Liver (tissue), 9 donors: ENCODE results near the gene COL21A1. TPM values are rescaled to one million over a fixed set of nuclear protein-coding genes. Genes with fewer than 3 reads are reported as not detected.

ENCODE experiments used
- DNase-seq: peaks from one replicate; pipeline ENCODE4 v3.0.0-alpha.2; 2017; ENCODE audit warnings: low spot score
- H3K27ac ChIP-seq, 2 donors: one replicate each; pipeline ENCODE4 v1.7.0; 2013; ENCODE audit warnings: inconsistent platforms in 2 of 2, low read length in 2 of 2, control low read depth in 1 of 2, low read depth in 1 of 2, mild to moderate bottlenecking in 1 of 2
- H3K27me3 ChIP-seq, 4 donors: one replicate each; pipeline versions ENCODE4 v1.6.1 to v1.7.0; 2013; ENCODE audit warnings: low read length in 3 of 4, inconsistent platforms in 1 of 4, mild to moderate bottlenecking in 1 of 4, moderate library complexity in 1 of 4; ENCODE audit not compliant: control insufficient read depth in 4 of 4, insufficient read depth in 4 of 4
- H3K36me3 ChIP-seq, 4 donors: one replicate each; pipeline versions ENCODE4 v1.6.1 to v1.7.0; 2013; ENCODE audit warnings: low read length in 3 of 4, mild to moderate bottlenecking in 3 of 4, low read depth in 1 of 4, moderate library complexity in 1 of 4; ENCODE audit not compliant: control insufficient read depth in 4 of 4, insufficient read depth in 3 of 4
- H3K4me1 ChIP-seq, 4 donors: one replicate each; pipeline versions ENCODE4 v1.6.1 to v1.7.0; 2013; ENCODE audit warnings: low read length in 3 of 4, mild to moderate bottlenecking in 3 of 4, moderate library complexity in 1 of 4; ENCODE audit not compliant: control insufficient read depth in 4 of 4, insufficient read depth in 4 of 4
- H3K4me3 ChIP-seq, 3 donors: one replicate each; pipeline versions ENCODE4 v1.6.1 to v1.7.0; 2013; ENCODE audit warnings: low read length in 3 of 3, control low read depth in 1 of 3, low read depth in 1 of 3, mild to moderate bottlenecking in 1 of 3
- H3K9ac ChIP-seq, 2 donors: one replicate each; pipeline ENCODE4 v1.7.0; 2013; ENCODE audit warnings: low read length in 2 of 2, mild to moderate bottlenecking in 2 of 2, moderate library complexity in 2 of 2, control low read depth in 1 of 2, low read depth in 1 of 2
- H3K9me3 ChIP-seq, 4 donors: one replicate each; pipeline versions ENCODE4 v1.6.1 to v1.7.0; 2013; ENCODE audit warnings: low read length in 3 of 4; ENCODE audit not compliant: control insufficient read depth in 4 of 4
- FOXA2 ChIP-seq: IDR thresholded peaks from 2 replicates; pipeline ENCODE4 v1.6.1; 2016; ENCODE audit warnings: antibody characterized with exemption
- HNF4G ChIP-seq: IDR thresholded peaks from 2 replicates; pipeline ENCODE4 v1.6.1; 2016; ENCODE audit warnings: antibody characterized with exemption
- JUND ChIP-seq, 2 donors: IDR thresholded peaks; 2 replicates each; pipeline ENCODE4 v1.6.1; 2016; ENCODE audit warnings: antibody characterized with exemption in 2 of 2
- REST ChIP-seq: IDR thresholded peaks from 2 replicates; pipeline ENCODE4 v1.6.1; 2016; ENCODE audit warnings: antibody characterized with exemption, mild to moderate bottlenecking
- RXRA ChIP-seq, 2 donors: IDR thresholded peaks; 2 replicates each; pipeline ENCODE4 v1.6.1; 2017 to 2018; ENCODE audit warnings: antibody characterized with exemption in 2 of 2, mild to moderate bottlenecking in 1 of 2
- SP1 ChIP-seq: IDR thresholded peaks from 2 replicates; pipeline ENCODE4 v1.6.1; 2018; ENCODE audit warnings: antibody characterized with exemption, mild to moderate bottlenecking
- TAF1 ChIP-seq: conservative IDR thresholded peaks from 2 replicates; pipeline ENCODE4 v1.6.1; 2016; ENCODE audit warnings: antibody characterized with exemption, mild to moderate bottlenecking
- WGBS: extraction: QIAGEN DNeasy Blood & Tissue Kit; methylation state at CpG from one replicate; pipeline ENCODE4 v1.1.7; 2013; 5-methylcytosine and 5-hydroxymethylcytosine counted together
- polyA plus RNA-seq, 2 donors: library from polyadenylated mRNA; stranded (reverse) in 1 of 2; unstranded in 1 of 2; fragments of 200-250 nt in 1 of 2; fragments of >200 nt in 1 of 2; fragmentation: Nextera tagmentation in 1 of 2; extraction: Ambion mirVana in 1 of 2; gene quantifications; one replicate each; pipeline versions ENCODE4 v1.2.1 to v1.2.3, GENCODE V29; 2013 to 2015
- total RNA-seq, 2 donors: library from RNA; depleted of rRNA; stranded (reverse); fragments of >200 nt; gene quantifications; one replicate each; pipeline ENCODE4 v1.2.3, GENCODE V29; 2014
- TF ChIP-seq, protein P1 (sequence below): IDR thresholded peaks from 2 replicates; pipeline ENCODE4 v1.6.1; 2016; ENCODE audit warnings: antibody characterized with exemption
- TF ChIP-seq, protein P2 (sequence below): fragments of 150-350 bp; IDR thresholded peaks from 2 replicates; pipeline ENCODE4 v1.5.1; 2017; ENCODE audit warnings: improper control_type of control experiment, low read depth, low read length; ENCODE audit not compliant: missing input control
- TF ChIP-seq, protein P3 (sequence below): IDR thresholded peaks from 2 replicates; pipeline ENCODE4 v1.6.1; 2016; ENCODE audit warnings: antibody characterized with exemption
- donor health status: healthy.
- donor health status: healthy.
- donor health status: healthy.
- donor health status: healthy.
- donor health status: healthy.

COL21A1 gene
- total and polyA plus RNA-seq, 4 donors = 0.48 to 1.3 (median 0.52) TPM

- H3K9me3 ChIP-seq = no peaks in the 10 kb centered on the region
- no peak for DNase-seq
- TF ChIP-seq TAF1 = no peak
- TF ChIP-seq RXRA (IDR thresholded peaks at IDR 0.05) = no peak
- no peak for TF ChIP-seq FOXA2
- TF ChIP-seq, protein P1, sequence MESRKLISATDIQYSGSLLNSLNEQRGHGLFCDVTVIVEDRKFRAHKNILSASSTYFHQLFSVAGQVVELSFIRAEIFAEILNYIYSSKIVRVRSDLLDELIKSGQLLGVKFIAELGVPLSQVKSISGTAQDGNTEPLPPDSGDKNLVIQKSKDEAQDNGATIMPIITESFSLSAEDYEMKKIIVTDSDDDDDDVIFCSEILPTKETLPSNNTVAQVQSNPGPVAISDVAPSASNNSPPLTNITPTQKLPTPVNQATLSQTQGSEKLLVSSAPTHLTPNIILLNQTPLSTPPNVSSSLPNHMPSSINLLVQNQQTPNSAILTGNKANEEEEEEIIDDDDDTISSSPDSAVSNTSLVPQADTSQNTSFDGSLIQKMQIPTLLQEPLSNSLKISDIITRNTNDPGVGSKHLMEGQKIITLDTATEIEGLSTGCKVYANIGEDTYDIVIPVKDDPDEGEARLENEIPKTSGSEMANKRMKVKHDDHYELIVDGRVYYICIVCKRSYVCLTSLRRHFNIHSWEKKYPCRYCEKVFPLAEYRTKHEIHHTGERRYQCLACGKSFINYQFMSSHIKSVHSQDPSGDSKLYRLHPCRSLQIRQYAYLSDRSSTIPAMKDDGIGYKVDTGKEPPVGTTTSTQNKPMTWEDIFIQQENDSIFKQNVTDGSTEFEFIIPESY = no peak
- TF ChIP-seq REST = no peak
- TF ChIP-seq, protein P2, sequence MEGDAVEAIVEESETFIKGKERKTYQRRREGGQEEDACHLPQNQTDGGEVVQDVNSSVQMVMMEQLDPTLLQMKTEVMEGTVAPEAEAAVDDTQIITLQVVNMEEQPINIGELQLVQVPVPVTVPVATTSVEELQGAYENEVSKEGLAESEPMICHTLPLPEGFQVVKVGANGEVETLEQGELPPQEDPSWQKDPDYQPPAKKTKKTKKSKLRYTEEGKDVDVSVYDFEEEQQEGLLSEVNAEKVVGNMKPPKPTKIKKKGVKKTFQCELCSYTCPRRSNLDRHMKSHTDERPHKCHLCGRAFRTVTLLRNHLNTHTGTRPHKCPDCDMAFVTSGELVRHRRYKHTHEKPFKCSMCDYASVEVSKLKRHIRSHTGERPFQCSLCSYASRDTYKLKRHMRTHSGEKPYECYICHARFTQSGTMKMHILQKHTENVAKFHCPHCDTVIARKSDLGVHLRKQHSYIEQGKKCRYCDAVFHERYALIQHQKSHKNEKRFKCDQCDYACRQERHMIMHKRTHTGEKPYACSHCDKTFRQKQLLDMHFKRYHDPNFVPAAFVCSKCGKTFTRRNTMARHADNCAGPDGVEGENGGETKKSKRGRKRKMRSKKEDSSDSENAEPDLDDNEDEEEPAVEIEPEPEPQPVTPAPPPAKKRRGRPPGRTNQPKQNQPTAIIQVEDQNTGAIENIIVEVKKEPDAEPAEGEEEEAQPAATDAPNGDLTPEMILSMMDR = no peak
- TF ChIP-seq JUND (IDR thresholded peaks at IDR 0.05) = no peak
- TF ChIP-seq SP1 = no peak
- TF ChIP-seq HNF4G = no peak
- H3K36me3 ChIP-seq = no peaks in the 10 kb centered on the region
- H3K9ac ChIP-seq = no peak overlapping the region
- H3K27me3 ChIP-seq = no peaks in the 10 kb centered on the region
- H3K4me3 ChIP-seq = no peak overlapping the region
- no peaks in the 10 kb centered on the region for H3K4me1 ChIP-seq
- H3K27ac ChIP-seq = no peak overlapping the region
- WGBS = 74% methylated on average over 4 of the region's 4 CpGs
Measured at GRCh38 chr6:56144538-56145324, 102.6 kb downstream of the COL21A1 start.

DNA sequence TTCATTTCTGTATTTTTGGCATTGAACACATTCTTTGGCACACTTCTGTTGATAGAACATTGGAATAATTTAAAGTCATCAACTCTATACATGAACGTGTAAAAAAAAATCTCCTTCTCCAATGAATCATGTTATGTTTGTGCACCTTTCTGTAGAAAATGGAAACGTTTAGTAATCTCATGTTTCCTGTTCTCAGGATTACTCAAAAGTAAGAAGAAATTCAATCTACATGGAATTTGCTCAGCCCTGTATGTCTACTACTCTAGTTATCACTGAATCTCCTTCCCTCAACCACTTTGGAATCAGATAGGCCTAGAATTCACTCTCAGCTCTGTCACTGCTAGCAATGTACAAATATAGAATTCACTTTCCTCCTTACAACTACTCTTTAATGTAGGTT, 103.6 kb downstream of the COL21A1 start:
- no peaks in the 10 kb centered on the region for H3K36me3 ChIP-seq
- H3K4me3 ChIP-seq = no peak overlapping the region
- H3K4me1 ChIP-seq = no peaks in the 10 kb centered on the region
- TF ChIP-seq, protein P3, sequence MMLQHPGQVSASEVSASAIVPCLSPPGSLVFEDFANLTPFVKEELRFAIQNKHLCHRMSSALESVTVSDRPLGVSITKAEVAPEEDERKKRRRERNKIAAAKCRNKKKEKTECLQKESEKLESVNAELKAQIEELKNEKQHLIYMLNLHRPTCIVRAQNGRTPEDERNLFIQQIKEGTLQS = no peak
- TF ChIP-seq RXRA (IDR thresholded peaks at IDR 0.05) = no peak
- no peak for DNase-seq
- no peaks in the 10 kb centered on the region for H3K27me3 ChIP-seq
- no peaks in the 10 kb centered on the region for H3K9me3 ChIP-seq
- H3K27ac ChIP-seq = no peak overlapping the region
- no peak overlapping the region for H3K9ac ChIP-seq
- WGBS = 57% methylated on average over 2 of the region's 2 CpGs
